IMR-90 (cell line): ENCODE results near the gene PCDHGA9. TPM values are rescaled to one million over a fixed set of nuclear protein-coding genes. Genes with fewer than 3 reads are reported as not detected.

Experiments
- ATAC-seq: fragments of 200-7000 bp; cut with Tn5 transposase; 2 replicates; pipeline ENCODE4 v1.9.1; 2020; ENCODE audit warnings: low read depth, mild to moderate bottlenecking, moderate library complexity
- BruUV-seq: library from RNA; stranded (reverse); fragments of 400-500 nt; replicated peaks from 2 replicates; lab custom pipeline; 2021; lab: Mats Ljungman, UMichigan
- CTCF ChIA-PET: fragments of 300-600 bp; formaldehyde crosslinking; extraction: SDS; loops from one replicate; lab custom pipeline; 2021; ENCODE audit warnings: antibody characterized with exemption; lab: Yijun Ruan, JAX
- POLR2A ChIA-PET: fragments of 300-600 bp; sonication (Branson Sonifier 250); formaldehyde crosslinking; loops from one replicate; lab custom pipeline; 2022; ENCODE audit warnings: antibody characterized with exemption; ENCODE audit not compliant: unreplicated experiment; lab: Charles Lee
- DNase-seq: peaks from one replicate; pipeline ENCODE4 v3.0.0; 2013
- H2AFZ ChIP-seq: replicated peaks from 2 replicates; pipeline ENCODE3; 2013; ENCODE audit warnings: low read length, mild to moderate bottlenecking; ENCODE audit not compliant: poor library complexity
- H2AK5ac ChIP-seq: 2 replicates; pipeline ENCODE4 v1.6.1; 2013; ENCODE audit warnings: low read depth, low read length, inconsistent platforms
- H2AK9ac ChIP-seq: replicated peaks from 2 replicates; pipeline ENCODE3; 2013; ENCODE audit warnings: mild to moderate bottlenecking, low read depth, low read length, moderate library complexity; ENCODE audit not compliant: poor library complexity
- H2BK120ac ChIP-seq: 2 replicates; pipeline ENCODE4 v1.6.1; 2013; ENCODE audit warnings: low read depth, low read length, inconsistent platforms
- H2BK15ac ChIP-seq: 3 replicates; pipeline ENCODE4 v1.6.1; 2013; ENCODE audit warnings: low read depth, low read length, inconsistent platforms
- H2BK20ac ChIP-seq: 2 replicates; pipeline ENCODE4 v1.6.1; 2013; ENCODE audit warnings: low read depth, mild to moderate bottlenecking, inconsistent platforms, low read length, moderate library complexity
- H2BK5ac ChIP-seq: 2 replicates; pipeline ENCODE4 v1.6.1; 2013; ENCODE audit warnings: mild to moderate bottlenecking, low read depth, low read length, inconsistent platforms; ENCODE audit not compliant: poor library complexity, severe bottlenecking
- H3K14ac ChIP-seq: replicated peaks from 2 replicates; pipeline ENCODE4 v1.6.1; 2013; ENCODE audit warnings: low read depth, low read length, inconsistent platforms
- H3K18ac ChIP-seq: 2 replicates; pipeline ENCODE4 v1.6.1; 2013; ENCODE audit warnings: low read depth, low read length, control low read depth
- H3K23ac ChIP-seq: 2 replicates; pipeline ENCODE4 v1.6.1; 2013; ENCODE audit warnings: low read depth, low read length, inconsistent platforms
- H3K27ac ChIP-seq: 2 replicates; pipeline ENCODE4 v1.5.1; 2013; ENCODE audit warnings: mild to moderate bottlenecking, control low read depth, low read length; ENCODE audit not compliant: insufficient read depth
- H3K27me3 ChIP-seq: 2 replicates; pipeline ENCODE4 v1.6.1; 2013; ENCODE audit warnings: low read length; ENCODE audit not compliant: control insufficient read depth, insufficient read depth
- H3K36me3 ChIP-seq: 2 replicates; pipeline ENCODE4 v1.6.1; 2013; ENCODE audit warnings: low read length, mixed read lengths; ENCODE audit not compliant: control insufficient read depth, insufficient read depth
- H3K4ac ChIP-seq: 2 replicates; pipeline ENCODE4 v1.6.1; 2013; ENCODE audit warnings: low read depth, low read length, inconsistent platforms
- H3K4me1 ChIP-seq: 2 replicates; pipeline ENCODE4 v1.6.1; 2013; ENCODE audit warnings: low read length, mixed read lengths; ENCODE audit not compliant: control insufficient read depth, insufficient read depth
- H3K4me2 ChIP-seq: 2 replicates; pipeline ENCODE4 v1.6.1; 2013; ENCODE audit warnings: low read depth, mild to moderate bottlenecking, control low read depth, low read length, moderate library complexity
- H3K4me3 ChIP-seq: 2 replicates; pipeline ENCODE4 v1.5.1; 2013; ENCODE audit warnings: low read depth, mild to moderate bottlenecking, control low read depth, low read length, moderate library complexity; ENCODE audit not compliant: insufficient read depth
- H3K56ac ChIP-seq: 2 replicates; pipeline ENCODE4 v1.6.1; 2013; ENCODE audit warnings: low read length, inconsistent platforms; ENCODE audit not compliant: insufficient read depth; ENCODE audit errors: extremely low read depth
- H3K79me1 ChIP-seq, 2 experiments: 2 replicates each; pipeline ENCODE4 v1.6.1; 2013; ENCODE audit warnings: low read length in 2 of 2, inconsistent platforms in 1 of 2, low read depth in 1 of 2
- H3K9ac ChIP-seq: 2 replicates; pipeline ENCODE4 v1.6.1; 2013; ENCODE audit warnings: low read depth, low read length, control low read depth
- H3K9me1 ChIP-seq: 2 replicates; pipeline ENCODE4 v1.6.1; 2013; ENCODE audit warnings: low read length, inconsistent platforms; ENCODE audit not compliant: insufficient read depth
- H3K9me3 ChIP-seq: 2 replicates; pipeline ENCODE4 v1.6.1; 2013; ENCODE audit warnings: low read length; ENCODE audit not compliant: control insufficient read depth, insufficient read depth
- H4K20me1 ChIP-seq: 2 replicates; pipeline ENCODE4 v1.6.1; 2013; ENCODE audit warnings: low read length, inconsistent platforms; ENCODE audit not compliant: insufficient read depth
- H4K5ac ChIP-seq: 2 replicates; pipeline ENCODE4 v1.6.1; 2013; ENCODE audit warnings: mild to moderate bottlenecking, low read depth, low read length, control low read depth
- H4K8ac ChIP-seq, 2 experiments: 2 replicates each; pipeline ENCODE4 v1.6.1; 2013; ENCODE audit warnings: low read depth in 2 of 2, low read length in 2 of 2, control low read depth in 1 of 2, inconsistent platforms in 1 of 2
- H4K91ac ChIP-seq: 2 replicates; pipeline ENCODE4 v1.6.1; 2013; ENCODE audit warnings: low read depth, low read length, inconsistent platforms; ENCODE audit not compliant: insufficient read depth
- CHD1 ChIP-seq: IDR thresholded peaks from 2 replicates; pipeline ENCODE4 v1.6.1; 2012; ENCODE audit warnings: low read depth, low read length, improper control_type of control experiment
- MXI1 ChIP-seq: IDR thresholded peaks from 2 replicates; pipeline ENCODE4 v1.6.1; 2012; ENCODE audit warnings: low read depth, mild to moderate bottlenecking, low read length, moderate library complexity, borderline replicate concordance
- WGBS, 2 experiments: methylation state at CpG; one replicate each; pipeline versions ENCODE4 v1.1.5 to v1.1.7; 2013; ENCODE audit warnings: missing lambda C conversion rate in 2 of 2; ENCODE audit not compliant: insufficient read length in 1 of 2; ENCODE audit errors: extremely low coverage in 2 of 2; 5-methylcytosine and 5-hydroxymethylcytosine counted together
- dilution Hi-C: fragments of 300-500 bp; cut with HindIII; formaldehyde crosslinking; loops from one replicate; pipeline ENCODE4 v1.14.3; 2018; ENCODE audit warnings: low sequenced_read_pairs; ENCODE audit not compliant: unreplicated experiment
- in situ Hi-C: fragments of 300-500 bp; cut with MboI; formaldehyde crosslinking; loops from 3 replicates; pipeline ENCODE4 v1.14.3; 2019; ENCODE audit warnings: low sequenced_read_pairs, inconsistent platforms, mixed read lengths
- intact Hi-C: fragments of 100-400 bp; cut with micrococcal nuclease; formaldehyde crosslinking; loops from 2 replicates; pipeline ENCODE4 v1.10.0; 2022
- polyA plus RNA-seq, 3 experiments: library from polyadenylated mRNA; depleted of rRNA; stranded (reverse); fragments of >200 nt; gene quantifications; 2 replicates each; pipeline ENCODE4 v1.2.3, GENCODE V29; 2012; ENCODE audit warnings: low replicate concordance in 1 of 3
- total RNA-seq: library from RNA; depleted of rRNA; stranded (reverse); fragments of >200 nt; gene quantifications from 2 replicates; pipeline ENCODE4 v1.2.3, GENCODE V29; 2012

Gene PCDHGA9
- total and polyA plus RNA-seq, 2 of the 4 experiments (the other 2 are of a cell fraction) = 1.8 to 4.5 TPM

GRCh38 chr5:141422742-141423291, 20.2 kb downstream of the PCDHGA9 start:
- H3K56ac ChIP-seq = no peak overlapping the region
- 38% methylated on average over 22 of the region's 42 CpGs; no CpG with 5 or more reads in 1 of the 2 experiments for WGBS, 2 experiments
- H2BK15ac ChIP-seq = no peak overlapping the region
- no peak overlapping the region for H3K9ac ChIP-seq
- peaks cover 39% of the 10 kb centered on the region for H3K36me3 ChIP-seq
- H2BK5ac ChIP-seq = no peak overlapping the region
- no peak for ATAC-seq
- no peak overlapping the region for H2BK20ac ChIP-seq
- peaks cover 20 to 26% of the 10 kb centered on the region in 2 experiments; a peak in 3 of 4 replicates for H3K79me1 ChIP-seq
- ChIA-PET CTCF (interaction anchor here (1.0 kb wide), 1 partner anchor 16 kb away, joined by 3 read pairs; no protein-coding TSS in a partner anchor), POLR2A (no interaction called here)
- H2AK5ac ChIP-seq = no peak overlapping the region
- no peak overlapping the region for H2BK120ac ChIP-seq
- H3K27me3 ChIP-seq = no peaks in the 10 kb centered on the region
- dilution Hi-C loops = no loop called here
- TF ChIP-seq MXI1 (0 out of 2 replicates have a peak, but pooled peaks have one; percentile 36), CHD1 (no peak)
- H4K5ac ChIP-seq = no peak overlapping the region
- no peak overlapping the region for H4K8ac ChIP-seq
- H3K9me1 ChIP-seq = no peaks in the 10 kb centered on the region
- intact Hi-C loops = no loop called here
- H4K20me1 ChIP-seq = no peaks in the 10 kb centered on the region
- H2AK9ac ChIP-seq = no peak overlapping the region
- H3K4me2 ChIP-seq = no peak overlapping the region
- no peak overlapping the region for H3K14ac ChIP-seq
- in situ Hi-C loops = no loop called here
- no peak overlapping the region for H3K18ac ChIP-seq
- H3K4me1 ChIP-seq = no peaks in the 10 kb centered on the region
- DNase-seq = no peak
- H3K4me3 ChIP-seq = no peak overlapping the region
- no TSS peak for BruUV-seq
- H4K91ac ChIP-seq = no peak overlapping the region
- H3K23ac ChIP-seq = no peak overlapping the region
- no peak overlapping the region for H2AFZ ChIP-seq
- no peak overlapping the region for H3K27ac ChIP-seq
- H3K9me3 ChIP-seq = peaks cover 62% of the 10 kb centered on the region
- no peak overlapping the region for H3K4ac ChIP-seq
